Measurements from ENCODE around the gene SLC30A3. TPM values are rescaled to one million over a fixed set of nuclear protein-coding genes. Genes with fewer than 3 reads are reported as not detected.

SLC30A3 gene
- total RNA-seq, 4 donors from 2014 or later: not detected

DNA sequence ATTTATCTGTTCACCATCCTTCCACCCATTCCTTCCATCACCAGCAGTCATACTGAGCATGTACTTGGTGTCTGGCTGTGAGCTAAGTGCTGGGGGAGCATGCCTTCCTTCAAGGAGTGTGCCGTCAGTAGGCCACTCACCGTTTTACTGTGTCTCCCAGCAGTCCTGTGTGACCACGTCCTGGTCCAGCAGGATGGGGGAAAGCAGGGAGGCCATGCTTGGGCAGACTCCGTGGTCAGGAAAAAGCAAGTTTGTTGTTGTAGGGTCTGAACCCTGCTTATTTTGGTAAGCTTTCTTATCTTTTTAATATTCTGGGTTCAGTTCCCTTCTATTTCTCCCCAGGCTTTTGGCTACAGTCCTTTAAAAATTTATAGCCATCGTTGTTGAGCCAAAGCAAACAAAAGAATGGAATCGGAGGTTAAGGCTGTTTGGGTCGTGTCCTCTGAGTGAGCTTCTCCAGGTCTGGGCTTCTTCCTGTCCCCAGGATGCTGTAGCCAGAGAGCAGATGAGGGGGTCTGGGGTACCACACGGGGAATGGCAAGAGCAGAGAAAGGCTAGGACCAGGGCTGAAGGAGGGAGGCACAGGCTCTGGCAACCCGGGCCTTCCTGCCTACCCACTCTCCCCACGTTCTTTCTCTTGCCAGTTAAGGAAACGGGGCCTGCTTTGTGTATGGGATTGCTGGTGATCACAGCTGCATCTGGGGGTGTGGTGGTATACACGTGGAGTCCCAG lies 13.5 kb downstream of the SLC30A3 start:
- intact Hi-C loops (cut with DNase I): no loop called here
- peaks cover 0 to 54% (median 7%) of the 10 kb centered on the region in 4 donors for H3K27me3 ChIP-seq
- H3K36me3 ChIP-seq: peaks cover under 1 to 5% (median 1%) of the 10 kb centered on the region in 4 donors
- no peak overlapping the region for H3K4me3 ChIP-seq
- peaks cover 0 to 6% (median 2%) of the 10 kb centered on the region in 4 donors for H3K4me1 ChIP-seq
- TF ChIP-seq POLR2AphosphoS5 (IDR thresholded peaks at IDR 0.05) (no peak), EP300 (IDR thresholded peaks at IDR 0.05) (no peak), POLR2A (IDR thresholded peaks at IDR 0.05; ENCODE audit: low read depth) (no peak)
- TF ChIP-seq, protein P1, sequence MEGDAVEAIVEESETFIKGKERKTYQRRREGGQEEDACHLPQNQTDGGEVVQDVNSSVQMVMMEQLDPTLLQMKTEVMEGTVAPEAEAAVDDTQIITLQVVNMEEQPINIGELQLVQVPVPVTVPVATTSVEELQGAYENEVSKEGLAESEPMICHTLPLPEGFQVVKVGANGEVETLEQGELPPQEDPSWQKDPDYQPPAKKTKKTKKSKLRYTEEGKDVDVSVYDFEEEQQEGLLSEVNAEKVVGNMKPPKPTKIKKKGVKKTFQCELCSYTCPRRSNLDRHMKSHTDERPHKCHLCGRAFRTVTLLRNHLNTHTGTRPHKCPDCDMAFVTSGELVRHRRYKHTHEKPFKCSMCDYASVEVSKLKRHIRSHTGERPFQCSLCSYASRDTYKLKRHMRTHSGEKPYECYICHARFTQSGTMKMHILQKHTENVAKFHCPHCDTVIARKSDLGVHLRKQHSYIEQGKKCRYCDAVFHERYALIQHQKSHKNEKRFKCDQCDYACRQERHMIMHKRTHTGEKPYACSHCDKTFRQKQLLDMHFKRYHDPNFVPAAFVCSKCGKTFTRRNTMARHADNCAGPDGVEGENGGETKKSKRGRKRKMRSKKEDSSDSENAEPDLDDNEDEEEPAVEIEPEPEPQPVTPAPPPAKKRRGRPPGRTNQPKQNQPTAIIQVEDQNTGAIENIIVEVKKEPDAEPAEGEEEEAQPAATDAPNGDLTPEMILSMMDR (IDR thresholded peaks at IDR 0.05): no peak
- H3K9me3 ChIP-seq: no peaks in the 10 kb centered on the region
- no peak overlapping the region for H3K27ac ChIP-seq (replicated peaks in 1 of 4)
- WGBS: 58% methylated on average over 10 of the region's 12 CpGs
- no peak for DNase-seq (ENCODE audit: extremely low spot score)

DNA sequence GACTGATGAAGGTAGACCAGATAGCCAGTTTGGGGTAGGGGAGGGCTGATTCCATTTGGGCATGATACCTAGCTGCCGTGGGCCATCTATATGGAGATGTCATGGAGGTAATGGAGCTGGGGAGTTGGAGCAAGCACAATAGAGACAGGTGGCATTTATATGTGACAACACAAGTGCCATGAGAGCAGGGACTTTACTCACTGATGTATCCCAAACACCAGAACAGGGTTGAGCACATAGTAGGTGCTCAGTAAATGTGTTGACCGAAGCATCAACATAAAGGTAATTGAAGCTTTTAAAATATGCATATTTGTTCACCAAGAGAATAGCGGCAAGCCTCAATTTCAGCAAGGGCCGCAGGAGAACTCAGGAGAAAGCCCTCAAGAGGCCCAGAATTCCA lies 15.0 kb downstream of the SLC30A3 start:
- no peak for DNase-seq (ENCODE audit: extremely low spot score)
- Histone ChIP-seq H3K4me1 (peaks cover 0 to 6% (median 4%) of the 10 kb centered on the region in 4 donors), H3K27ac (replicated peaks in 1 of 4) (no peak overlapping the region), H3K4me3 (no peak overlapping the region), H3K9me3 (no peaks in the 10 kb centered on the region), H3K27me3 (peaks cover 0 to 42% (median 7%) of the 10 kb centered on the region in 4 donors), H3K36me3 (peaks cover 11 to 19% (median 15%) of the 10 kb centered on the region in 4 donors)
- TF ChIP-seq EP300 (IDR thresholded peaks at IDR 0.05) (no peak), POLR2A (IDR thresholded peaks at IDR 0.05; ENCODE audit: low read depth) (no peak), POLR2AphosphoS5 (IDR thresholded peaks at IDR 0.05) (no peak)
- TF ChIP-seq, protein P1 (IDR thresholded peaks at IDR 0.05): no peak
- WGBS: 91% methylated on average over 4 of the region's 4 CpGs
- intact Hi-C loops (cut with DNase I): no loop called here

DNA sequence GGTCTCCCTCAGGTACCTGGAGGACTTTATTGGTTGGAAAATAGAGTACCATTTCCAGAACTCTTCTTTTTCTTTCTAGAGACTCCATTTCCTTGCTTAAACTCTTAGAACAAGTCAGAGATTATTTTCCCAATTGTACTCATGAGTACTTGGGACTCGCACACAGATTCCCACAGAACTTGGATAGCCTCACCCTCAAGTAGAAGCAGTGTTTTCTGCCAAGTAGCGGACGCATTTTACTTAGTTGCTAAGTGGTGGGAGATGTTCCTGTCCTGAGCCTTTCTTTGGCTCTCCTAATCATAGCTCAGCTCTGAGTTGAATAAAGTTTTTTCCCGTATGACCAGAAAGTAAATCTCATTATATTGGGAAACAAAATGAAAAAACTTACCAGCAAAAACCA lies 17.2 kb downstream of the SLC30A3 start:
- Histone ChIP-seq H3K27me3 (peaks cover 0 to 19% (median 7%) of the 10 kb centered on the region in 4 donors), H3K27ac (replicated peaks in 1 of 4) (no peak overlapping the region), H3K4me1 (peaks cover 0 to 6% (median 4%) of the 10 kb centered on the region in 4 donors), H3K9me3 (no peaks in the 10 kb centered on the region), H3K4me3 (no peak overlapping the region), H3K36me3 (peaks cover 24 to 42% (median 38%) of the 10 kb centered on the region in 4 donors)
- intact Hi-C loops (cut with DNase I): no loop called here
- 82% methylated on average over 4 of the region's 4 CpGs for WGBS
- DNase-seq (ENCODE audit: extremely low spot score): no peak
- TF ChIP-seq EP300 (IDR thresholded peaks at IDR 0.05) (no peak), POLR2A (IDR thresholded peaks at IDR 0.05; ENCODE audit: low read depth) (no peak), POLR2AphosphoS5 (IDR thresholded peaks at IDR 0.05) (no peak)
- TF ChIP-seq, protein P1 (IDR thresholded peaks at IDR 0.05): no peak

DNA sequence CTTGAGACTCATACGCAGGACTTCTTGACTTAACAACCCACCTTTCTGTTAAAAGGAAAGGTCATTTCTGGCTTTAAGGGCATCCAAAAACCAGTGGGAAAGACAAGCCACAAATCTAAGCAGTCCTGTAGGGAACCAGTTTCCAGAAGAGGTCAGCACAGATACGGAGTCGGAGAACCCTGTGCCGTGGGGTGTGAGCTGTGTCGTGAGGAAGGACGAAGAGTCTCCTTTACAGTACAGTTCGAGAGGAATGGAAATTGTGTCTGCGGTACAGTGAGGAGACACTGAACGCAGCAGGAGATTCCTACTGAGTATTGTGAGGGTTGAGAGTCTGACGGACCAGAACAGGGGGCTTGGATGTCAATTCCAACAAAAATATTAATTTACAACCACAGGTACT lies 17.7 kb downstream of the SLC30A3 start:
- WGBS: 81% methylated on average over 10 of the region's 10 CpGs
- peaks cover 0 to 14% (median 3%) of the 10 kb centered on the region in 4 donors for H3K27me3 ChIP-seq
- intact Hi-C loops (cut with DNase I): no loop called here
- peaks cover 0 to 4% (median under 1%) of the 10 kb centered on the region in 4 donors for H3K4me1 ChIP-seq
- no peaks in the 10 kb centered on the region for H3K9me3 ChIP-seq
- DNase-seq (ENCODE audit: extremely low spot score): no peak
- H3K4me3 ChIP-seq: no peak overlapping the region
- H3K27ac ChIP-seq (replicated peaks in 1 of 4): no peak overlapping the region
- H3K36me3 ChIP-seq: peaks cover 29 to 47% (median 43%) of the 10 kb centered on the region in 4 donors
- TF ChIP-seq, protein P1 (IDR thresholded peaks at IDR 0.05): no peak
- no peak for TF ChIP-seq POLR2AphosphoS5 (IDR thresholded peaks at IDR 0.05)
- no peak for TF ChIP-seq EP300 (IDR thresholded peaks at IDR 0.05)
- no peak for TF ChIP-seq POLR2A (IDR thresholded peaks at IDR 0.05; ENCODE audit: low read depth)
